Loucy (cell line): ENCODE measurements around the gene RHAG.

Source experiments
- H2AFZ ChIP-seq: fragments of 200-600 bp; sonication (generic); 2 replicates; pipeline ENCODE4 v1.6.0; 2016; ENCODE audit warnings: antibody characterized with exemption, mild to moderate bottlenecking, low read length, moderate library complexity
- H3F3A ChIP-seq: fragments of 200-600 bp; 2 replicates; pipeline ENCODE4 v1.6.0; 2016; ENCODE audit warnings: antibody characterized with exemption, low read depth, mild to moderate bottlenecking
- H3K27me3 ChIP-seq: fragments of 200-600 bp; sonication (generic); 2 replicates; pipeline ENCODE4 v1.6.1; 2014; ENCODE audit warnings: low read length, mild to moderate bottlenecking; ENCODE audit not compliant: insufficient read depth, poor library complexity, severe bottlenecking
- H3K36me3 ChIP-seq: fragments of 200-600 bp; sonication (generic); 2 replicates; pipeline ENCODE4 v1.6.1; 2016; ENCODE audit warnings: low read length; ENCODE audit not compliant: insufficient read depth
- H3K4me1 ChIP-seq: fragments of 200-600 bp; sonication (generic); 2 replicates; pipeline ENCODE4 v1.5.1; 2014; ENCODE audit warnings: low read length, mild to moderate bottlenecking; ENCODE audit not compliant: insufficient read depth, poor library complexity, severe bottlenecking
- H3K4me2 ChIP-seq: fragments of 200-600 bp; sonication (generic); 2 replicates; pipeline ENCODE4 v1.6.0; 2014; ENCODE audit warnings: antibody characterized with exemption, low read length, low read depth, mild to moderate bottlenecking; ENCODE audit not compliant: poor library complexity, severe bottlenecking
- H3K4me3 ChIP-seq: fragments of 200-600 bp; sonication (generic); 2 replicates; pipeline ENCODE4 v1.5.1; 2014; ENCODE audit warnings: low read length, mild to moderate bottlenecking, mixed read lengths; ENCODE audit not compliant: poor library complexity, severe bottlenecking
- H3K79me2 ChIP-seq: fragments of 200-600 bp; sonication (generic); 2 replicates; pipeline ENCODE4 v1.6.1; 2014; ENCODE audit warnings: low read length; ENCODE audit not compliant: insufficient read depth
- H3K9ac ChIP-seq: fragments of 200-600 bp; sonication (generic); 2 replicates; pipeline ENCODE4 v1.6.0; 2014; ENCODE audit warnings: mild to moderate bottlenecking, low read depth, low read length, moderate library complexity; ENCODE audit not compliant: poor library complexity, severe bottlenecking
- H3K9me2 ChIP-seq: fragments of 200-600 bp; sonication (generic); replicated peaks from 2 replicates; pipeline ENCODE4 v1.6.1; 2016; ENCODE audit warnings: low read depth, low read length, mixed read lengths
- H3K9me3 ChIP-seq: fragments of 200-600 bp; sonication (generic); 2 replicates; pipeline ENCODE4 v1.6.1; 2014; ENCODE audit warnings: mild to moderate bottlenecking, antibody characterized with exemption, low read length, low read depth; ENCODE audit not compliant: insufficient read depth
- H4K20me1 ChIP-seq: fragments of 200-600 bp; sonication (generic); 2 replicates; pipeline ENCODE4 v1.6.0; 2014; ENCODE audit warnings: antibody characterized with exemption, low read length, mild to moderate bottlenecking; ENCODE audit not compliant: insufficient read depth, poor library complexity, severe bottlenecking
- CTCF ChIP-seq: fragments of 200-600 bp; sonication (generic); conservative IDR thresholded peaks from 2 replicates; pipeline ENCODE4 v1.5.1; 2014; ENCODE audit warnings: mild to moderate bottlenecking, antibody characterized with exemption, low read length
- EZH2phosphoT487 ChIP-seq: fragments of 200-600 bp; IDR thresholded peaks from 2 replicates; pipeline ENCODE4 v1.6.1; 2018; ENCODE audit warnings: antibody characterized with exemption, mild to moderate bottlenecking, moderate library complexity, borderline replicate concordance

The RHAG gene

GRCh38 chr6:49582529-49582928 lies 54.1 kb downstream of the RHAG start:
- Histone ChIP-seq H3K27me3 (no peaks in the 10 kb centered on the region), H2AFZ (no peak overlapping the region), H3K4me3 (no peak overlapping the region), H3K9ac (no peak overlapping the region), H3K79me2 (no peaks in the 10 kb centered on the region), H3K9me3 (no peaks in the 10 kb centered on the region), H3K4me1 (no peaks in the 10 kb centered on the region), H3K36me3 (no peaks in the 10 kb centered on the region), H3K4me2 (no peak overlapping the region), H4K20me1 (no peaks in the 10 kb centered on the region), H3K9me2 (no peaks in the 10 kb centered on the region), H3F3A (no peaks in the 10 kb centered on the region)
- TF ChIP-seq EZH2phosphoT487 (no peak), CTCF (no peak)

- Histone ChIP-seq H3K4me3 (no peak overlapping the region), H3K9me3 (no peaks in the 10 kb centered on the region), H4K20me1 (no peaks in the 10 kb centered on the region), H3K4me1 (no peaks in the 10 kb centered on the region), H3K27me3 (no peaks in the 10 kb centered on the region), H3K9ac (no peak overlapping the region), H3K79me2 (no peaks in the 10 kb centered on the region), H3K4me2 (no peak overlapping the region), H3K9me2 (no peaks in the 10 kb centered on the region), H2AFZ (no peak overlapping the region), H3K36me3 (no peaks in the 10 kb centered on the region), H3F3A (no peaks in the 10 kb centered on the region)
- TF ChIP-seq CTCF (no peak), EZH2phosphoT487 (no peak)
Observed at GRCh38 chr6:49579649-49580048, 57.0 kb downstream of the RHAG start.

GRCh38 chr6:49576618-49577017 lies 60.0 kb downstream of the RHAG start:
- no peak overlapping the region for H2AFZ ChIP-seq
- TF ChIP-seq EZH2phosphoT487 (no peak), CTCF (no peak)

More at GRCh38 chr6:49576618-49577017, 60.0 kb downstream of the RHAG start:
- Histone ChIP-seq H3K27me3 (no peaks in the 10 kb centered on the region), H3K9me3 (no peaks in the 10 kb centered on the region), H3K9ac (no peak overlapping the region), H4K20me1 (no peaks in the 10 kb centered on the region), H3K4me3 (no peak overlapping the region), H3F3A (no peaks in the 10 kb centered on the region), H3K4me1 (no peaks in the 10 kb centered on the region), H3K36me3 (no peaks in the 10 kb centered on the region), H3K79me2 (no peaks in the 10 kb centered on the region), H3K4me2 (no peak overlapping the region), H3K9me2 (no peaks in the 10 kb centered on the region)
